H1 (cell line): ENCODE measurements around the gene TNS3. TPM values are rescaled to one million over a fixed set of nuclear protein-coding genes. Genes with fewer than 3 reads are reported as not detected.

Source experiments
- EGR1 ChIP-seq: IDR thresholded peaks from 2 replicates; pipeline ENCODE4 v1.6.1; 2011; ENCODE audit warnings: low read depth, low read length, borderline replicate concordance
- POLR2A ChIP-seq, 2 experiments: IDR thresholded peaks; 1 replicate in 1 of 2; 2 replicates in 1 of 2; pipeline ENCODE4 v1.6.1; 2011; ENCODE audit warnings: low read depth in 2 of 2, low read length in 2 of 2, mild to moderate bottlenecking in 2 of 2; ENCODE audit errors: control extremely low read depth in 1 of 2
- SAP30 ChIP-seq: fragments of 300-600 bp; sonication (generic); IDR thresholded peaks from 2 replicates; pipeline ENCODE4 v1.7.1; 2012; ENCODE audit warnings: low read length, moderate library complexity, mild to moderate bottlenecking, inconsistent platforms; ENCODE audit not compliant: insufficient read depth, insufficient replicate concordance
- SRF ChIP-seq: IDR thresholded peaks from 2 replicates; pipeline ENCODE4 v1.6.1; 2011; ENCODE audit warnings: mild to moderate bottlenecking, low read depth, low read length, moderate library complexity
- SUZ12 ChIP-seq: fragments of 200-600 bp; sonication (generic); IDR thresholded peaks from 2 replicates; pipeline ENCODE4 v1.6.1; 2012; ENCODE audit warnings: mild to moderate bottlenecking, inconsistent platforms, low read length, moderate library complexity, mixed read lengths
- TAF1 ChIP-seq: IDR thresholded peaks from 2 replicates; pipeline ENCODE4 v1.6.1; 2011; ENCODE audit warnings: mild to moderate bottlenecking, low read depth, low read length
- TAF7 ChIP-seq: optimal IDR thresholded peaks from 2 replicates; pipeline ENCODE3; 2011; ENCODE audit warnings: low read depth, mild to moderate bottlenecking, inconsistent platforms, low read length, moderate library complexity, borderline replicate concordance
- polyA plus RNA-seq, 7 experiments: library from polyadenylated mRNA; depleted of rRNA in 3 of 7; stranded (reverse) in 5 of 7; unstranded in 2 of 7; fragments of >200 nt in 5 of 7; fragments of 200-250 nt in 2 of 7; gene quantifications; 1 replicate in 5 of 7; 2 replicates in 1 of 7; 4 replicates in 1 of 7; pipeline versions ENCODE4 v1.2.1 to v1.2.3, GENCODE V29; 2011 to 2013; ENCODE audit warnings: missing spikeins in 2 of 7, mixed read lengths in 2 of 7
- total RNA-seq: library from RNA; stranded (reverse); fragmentation: NEBNext Ultra II Directional; extraction: Animal tissue kit (Norgen Biotek cat#: 25700); gene quantifications from 2 replicates; pipeline ENCODE4 v1.2.1, GENCODE V29; 2021
- TF ChIP-seq, protein P1 (sequence below): fragments of 300-600 bp; sonication (generic); IDR thresholded peaks from 2 replicates; pipeline ENCODE4 v1.7.1; 2012; ENCODE audit warnings: low read length, moderate library complexity, mild to moderate bottlenecking, inconsistent platforms; ENCODE audit not compliant: insufficient replicate concordance
- TF ChIP-seq, protein P2 (sequence below): IDR thresholded peaks from 2 replicates; pipeline ENCODE4 v1.6.1; 2011; ENCODE audit warnings: low read length, improper control_type of control experiment
- TF ChIP-seq, protein P3 (sequence below): IDR thresholded peaks from 2 replicates; pipeline ENCODE4 v1.6.1; 2012; ENCODE audit warnings: inconsistent platforms

TNS3 gene
- total and polyA plus RNA-seq, 2 of the 8 experiments (the other 6 are each of a cell fraction or from before 2014, with no cell fraction given): 11.9 to 24.2 TPM

DNA sequence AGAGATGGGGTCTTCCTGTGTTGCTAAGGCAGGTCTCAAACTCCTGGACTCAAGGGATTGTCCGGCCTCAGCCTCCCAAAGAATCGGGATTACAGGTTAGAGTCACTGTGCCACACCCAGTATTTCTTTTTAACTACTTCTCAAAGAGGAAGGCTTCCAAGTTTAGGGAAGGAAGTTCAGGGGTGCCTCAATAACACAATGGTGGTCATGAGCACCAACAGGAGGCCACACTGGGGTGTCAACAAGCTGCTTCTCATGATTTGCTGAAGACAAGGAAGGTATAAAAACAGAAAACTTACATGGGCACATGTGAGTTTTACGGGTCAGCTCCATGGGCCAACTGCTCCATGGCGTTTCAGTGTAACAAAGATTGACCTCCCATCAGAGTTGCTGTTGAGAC, 160.5 kb downstream of the TNS3 start (continued):
- TF ChIP-seq, protein P1, sequence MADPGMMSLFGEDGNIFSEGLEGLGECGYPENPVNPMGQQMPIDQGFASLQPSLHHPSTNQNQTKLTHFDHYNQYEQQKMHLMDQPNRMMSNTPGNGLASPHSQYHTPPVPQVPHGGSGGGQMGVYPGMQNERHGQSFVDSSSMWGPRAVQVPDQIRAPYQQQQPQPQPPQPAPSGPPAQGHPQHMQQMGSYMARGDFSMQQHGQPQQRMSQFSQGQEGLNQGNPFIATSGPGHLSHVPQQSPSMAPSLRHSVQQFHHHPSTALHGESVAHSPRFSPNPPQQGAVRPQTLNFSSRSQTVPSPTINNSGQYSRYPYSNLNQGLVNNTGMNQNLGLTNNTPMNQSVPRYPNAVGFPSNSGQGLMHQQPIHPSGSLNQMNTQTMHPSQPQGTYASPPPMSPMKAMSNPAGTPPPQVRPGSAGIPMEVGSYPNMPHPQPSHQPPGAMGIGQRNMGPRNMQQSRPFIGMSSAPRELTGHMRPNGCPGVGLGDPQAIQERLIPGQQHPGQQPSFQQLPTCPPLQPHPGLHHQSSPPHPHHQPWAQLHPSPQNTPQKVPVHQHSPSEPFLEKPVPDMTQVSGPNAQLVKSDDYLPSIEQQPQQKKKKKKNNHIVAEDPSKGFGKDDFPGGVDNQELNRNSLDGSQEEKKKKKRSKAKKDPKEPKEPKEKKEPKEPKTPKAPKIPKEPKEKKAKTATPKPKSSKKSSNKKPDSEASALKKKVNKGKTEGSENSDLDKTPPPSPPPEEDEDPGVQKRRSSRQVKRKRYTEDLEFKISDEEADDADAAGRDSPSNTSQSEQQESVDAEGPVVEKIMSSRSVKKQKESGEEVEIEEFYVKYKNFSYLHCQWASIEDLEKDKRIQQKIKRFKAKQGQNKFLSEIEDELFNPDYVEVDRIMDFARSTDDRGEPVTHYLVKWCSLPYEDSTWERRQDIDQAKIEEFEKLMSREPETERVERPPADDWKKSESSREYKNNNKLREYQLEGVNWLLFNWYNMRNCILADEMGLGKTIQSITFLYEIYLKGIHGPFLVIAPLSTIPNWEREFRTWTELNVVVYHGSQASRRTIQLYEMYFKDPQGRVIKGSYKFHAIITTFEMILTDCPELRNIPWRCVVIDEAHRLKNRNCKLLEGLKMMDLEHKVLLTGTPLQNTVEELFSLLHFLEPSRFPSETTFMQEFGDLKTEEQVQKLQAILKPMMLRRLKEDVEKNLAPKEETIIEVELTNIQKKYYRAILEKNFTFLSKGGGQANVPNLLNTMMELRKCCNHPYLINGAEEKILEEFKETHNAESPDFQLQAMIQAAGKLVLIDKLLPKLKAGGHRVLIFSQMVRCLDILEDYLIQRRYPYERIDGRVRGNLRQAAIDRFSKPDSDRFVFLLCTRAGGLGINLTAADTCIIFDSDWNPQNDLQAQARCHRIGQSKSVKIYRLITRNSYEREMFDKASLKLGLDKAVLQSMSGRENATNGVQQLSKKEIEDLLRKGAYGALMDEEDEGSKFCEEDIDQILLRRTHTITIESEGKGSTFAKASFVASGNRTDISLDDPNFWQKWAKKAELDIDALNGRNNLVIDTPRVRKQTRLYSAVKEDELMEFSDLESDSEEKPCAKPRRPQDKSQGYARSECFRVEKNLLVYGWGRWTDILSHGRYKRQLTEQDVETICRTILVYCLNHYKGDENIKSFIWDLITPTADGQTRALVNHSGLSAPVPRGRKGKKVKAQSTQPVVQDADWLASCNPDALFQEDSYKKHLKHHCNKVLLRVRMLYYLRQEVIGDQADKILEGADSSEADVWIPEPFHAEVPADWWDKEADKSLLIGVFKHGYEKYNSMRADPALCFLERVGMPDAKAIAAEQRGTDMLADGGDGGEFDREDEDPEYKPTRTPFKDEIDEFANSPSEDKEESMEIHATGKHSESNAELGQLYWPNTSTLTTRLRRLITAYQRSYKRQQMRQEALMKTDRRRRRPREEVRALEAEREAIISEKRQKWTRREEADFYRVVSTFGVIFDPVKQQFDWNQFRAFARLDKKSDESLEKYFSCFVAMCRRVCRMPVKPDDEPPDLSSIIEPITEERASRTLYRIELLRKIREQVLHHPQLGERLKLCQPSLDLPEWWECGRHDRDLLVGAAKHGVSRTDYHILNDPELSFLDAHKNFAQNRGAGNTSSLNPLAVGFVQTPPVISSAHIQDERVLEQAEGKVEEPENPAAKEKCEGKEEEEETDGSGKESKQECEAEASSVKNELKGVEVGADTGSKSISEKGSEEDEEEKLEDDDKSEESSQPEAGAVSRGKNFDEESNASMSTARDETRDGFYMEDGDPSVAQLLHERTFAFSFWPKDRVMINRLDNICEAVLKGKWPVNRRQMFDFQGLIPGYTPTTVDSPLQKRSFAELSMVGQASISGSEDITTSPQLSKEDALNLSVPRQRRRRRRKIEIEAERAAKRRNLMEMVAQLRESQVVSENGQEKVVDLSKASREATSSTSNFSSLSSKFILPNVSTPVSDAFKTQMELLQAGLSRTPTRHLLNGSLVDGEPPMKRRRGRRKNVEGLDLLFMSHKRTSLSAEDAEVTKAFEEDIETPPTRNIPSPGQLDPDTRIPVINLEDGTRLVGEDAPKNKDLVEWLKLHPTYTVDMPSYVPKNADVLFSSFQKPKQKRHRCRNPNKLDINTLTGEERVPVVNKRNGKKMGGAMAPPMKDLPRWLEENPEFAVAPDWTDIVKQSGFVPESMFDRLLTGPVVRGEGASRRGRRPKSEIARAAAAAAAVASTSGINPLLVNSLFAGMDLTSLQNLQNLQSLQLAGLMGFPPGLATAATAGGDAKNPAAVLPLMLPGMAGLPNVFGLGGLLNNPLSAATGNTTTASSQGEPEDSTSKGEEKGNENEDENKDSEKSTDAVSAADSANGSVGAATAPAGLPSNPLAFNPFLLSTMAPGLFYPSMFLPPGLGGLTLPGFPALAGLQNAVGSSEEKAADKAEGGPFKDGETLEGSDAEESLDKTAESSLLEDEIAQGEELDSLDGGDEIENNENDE: no peak
- TF ChIP-seq TAF1 (no peak), SUZ12 (no peak), EGR1 (no peak), SRF (no peak), SAP30 (no peak), POLR2A (IDR thresholded peaks at IDR 0.05; ENCODE audit: control extremely low read depth in 1 of 2, low read depth in 2 of 2, low read length in 2 of 2) (no peak), TAF7 (no peak)
- TF ChIP-seq, protein P2, sequence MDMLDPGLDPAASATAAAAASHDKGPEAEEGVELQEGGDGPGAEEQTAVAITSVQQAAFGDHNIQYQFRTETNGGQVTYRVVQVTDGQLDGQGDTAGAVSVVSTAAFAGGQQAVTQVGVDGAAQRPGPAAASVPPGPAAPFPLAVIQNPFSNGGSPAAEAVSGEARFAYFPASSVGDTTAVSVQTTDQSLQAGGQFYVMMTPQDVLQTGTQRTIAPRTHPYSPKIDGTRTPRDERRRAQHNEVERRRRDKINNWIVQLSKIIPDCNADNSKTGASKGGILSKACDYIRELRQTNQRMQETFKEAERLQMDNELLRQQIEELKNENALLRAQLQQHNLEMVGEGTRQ: no peak
- TF ChIP-seq, protein P3, sequence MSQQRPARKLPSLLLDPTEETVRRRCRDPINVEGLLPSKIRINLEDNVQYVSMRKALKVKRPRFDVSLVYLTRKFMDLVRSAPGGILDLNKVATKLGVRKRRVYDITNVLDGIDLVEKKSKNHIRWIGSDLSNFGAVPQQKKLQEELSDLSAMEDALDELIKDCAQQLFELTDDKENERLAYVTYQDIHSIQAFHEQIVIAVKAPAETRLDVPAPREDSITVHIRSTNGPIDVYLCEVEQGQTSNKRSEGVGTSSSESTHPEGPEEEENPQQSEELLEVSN: no peak
